Spinal cord (tissue), 10 donors: ENCODE measurements around the gene FOXJ1. TPM values are rescaled to one million over a fixed set of nuclear protein-coding genes. Genes with fewer than 3 reads are reported as not detected.

Source experiments
- DNase-seq, 6 donors: peaks; one replicate each; pipeline versions ENCODE4 v3.0.0 to v3.0.0-alpha.2; 2013 to 2015; ENCODE audit warnings: low spot score in 6 of 6, low read depth in 4 of 6
- H3K27ac ChIP-seq: one replicate; pipeline ENCODE4 v1.5.1; 2013; ENCODE audit warnings: low read depth, low read length, control low read depth
- H3K27me3 ChIP-seq: one replicate; pipeline ENCODE4 v1.6.1; 2013; ENCODE audit warnings: low read length; ENCODE audit not compliant: control insufficient read depth, insufficient read depth
- H3K36me3 ChIP-seq: one replicate; pipeline ENCODE4 v1.6.1; 2013; ENCODE audit warnings: low read length; ENCODE audit not compliant: control insufficient read depth, insufficient read depth
- H3K4me1 ChIP-seq: one replicate; pipeline ENCODE4 v1.6.1; 2013; ENCODE audit warnings: low read length; ENCODE audit not compliant: control insufficient read depth, insufficient read depth
- H3K4me3 ChIP-seq: one replicate; pipeline ENCODE4 v1.5.1; 2013; ENCODE audit warnings: low read depth, low read length, control low read depth
- H3K9me3 ChIP-seq: one replicate; pipeline ENCODE4 v1.6.1; 2013; ENCODE audit warnings: low read length; ENCODE audit not compliant: control insufficient read depth, insufficient read depth
- whole genome bisulfite sequencing: methylation state at CpG from one replicate; pipeline ENCODE4 v1.1.5; 2013; ENCODE audit warnings: missing lambda C conversion rate; ENCODE audit not compliant: insufficient coverage; 5-methylcytosine and 5-hydroxymethylcytosine counted together
- polyA plus RNA-seq, 2 donors: library from polyadenylated mRNA; unstranded; fragments of 120-200 nt; gene quantifications; one replicate each; pipeline ENCODE4 v1.2.1, GENCODE V29; 2013; ENCODE audit not compliant: insufficient read length in 2 of 2
- total RNA-seq, 2 donors: library from RNA; depleted of rRNA in 1 of 2; stranded (reverse); fragments of 120-200 nt in 1 of 2; fragments of >200 nt in 1 of 2; gene quantifications; one replicate each; pipeline versions ENCODE4 v1.2.3 to v1.2.4, GENCODE V29; 2013 to 2014
- donor health status: healthy.

The FOXJ1 gene
- total and polyA plus RNA-seq, 4 donors = 4.6 to 41.0 (median 26.0) TPM

DNA sequence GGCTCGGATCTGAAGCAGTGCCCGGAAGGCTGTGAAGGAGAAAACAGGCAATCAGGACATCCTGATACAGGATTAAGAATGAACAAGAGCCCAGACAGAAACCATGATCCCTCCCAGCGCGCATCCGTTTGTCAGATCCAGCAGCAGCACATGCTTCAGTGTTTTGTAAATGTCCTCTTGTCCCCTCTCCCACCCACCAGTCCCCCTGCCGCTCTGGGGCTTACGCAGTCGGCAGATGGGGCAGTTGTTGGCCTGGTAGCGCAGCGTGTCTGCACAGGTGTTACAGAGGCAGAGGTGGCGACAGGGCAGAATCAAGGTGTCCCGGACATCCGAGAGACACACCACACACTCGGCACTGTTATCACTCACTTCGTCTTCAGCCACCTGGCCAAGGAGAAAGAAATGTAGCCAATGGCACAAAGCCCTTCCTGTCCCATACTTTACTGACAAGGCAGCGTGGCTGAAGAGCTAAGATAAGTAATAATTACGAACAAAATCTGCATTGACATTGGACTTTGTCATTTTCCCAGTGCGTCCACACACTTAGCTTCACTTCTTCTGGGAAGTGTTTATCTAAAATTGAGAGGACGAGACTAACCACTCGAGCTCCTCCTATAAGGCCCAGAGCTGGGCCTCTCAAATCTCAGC, 20.7 kb upstream of the FOXJ1 start:
- H3K9me3 ChIP-seq = no peaks in the 10 kb centered on the region
- H3K4me1 ChIP-seq = peaks cover 17% of the 10 kb centered on the region
- H3K4me3 ChIP-seq = no peak overlapping the region
- no peaks in the 10 kb centered on the region for H3K27me3 ChIP-seq
- no peak for DNase-seq
- H3K36me3 ChIP-seq = peaks cover 48% of the 10 kb centered on the region
- 93% methylated on average over 12 of the region's 20 CpGs for WGBS
- H3K27ac ChIP-seq = no peak overlapping the region

DNA sequence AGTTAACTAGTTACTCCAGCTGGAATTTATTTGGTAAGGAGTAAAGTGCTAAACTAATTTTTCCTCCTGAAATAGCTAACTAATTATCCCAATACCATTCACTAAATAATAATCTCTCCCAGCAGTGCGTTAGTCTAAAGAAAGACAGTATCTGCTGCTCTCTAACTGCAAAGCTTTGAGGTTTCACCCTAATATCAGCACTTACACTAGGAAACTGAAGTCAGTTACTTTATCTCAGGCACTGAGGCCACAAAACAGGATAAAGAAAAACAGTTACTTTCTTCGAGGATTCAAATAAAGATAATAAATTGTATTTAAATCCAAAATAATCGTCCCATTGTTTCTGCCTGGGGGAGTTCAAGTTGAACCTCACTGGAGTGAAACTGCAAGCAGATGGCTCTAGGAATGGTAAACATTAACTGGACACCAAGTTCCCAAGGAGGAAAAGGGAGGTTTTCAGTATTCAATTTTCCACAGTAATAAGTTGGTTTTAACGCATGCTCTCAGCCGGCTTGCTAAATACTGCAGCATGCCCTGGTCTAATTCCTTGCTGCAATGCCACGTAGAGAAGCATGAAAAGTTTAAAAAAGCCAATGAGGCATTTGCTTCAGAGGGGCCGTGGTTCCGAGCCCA, 20.0 kb upstream of the FOXJ1 start:
- WGBS = 74% methylated on average over 5 of the region's 8 CpGs
- Histone ChIP-seq H3K4me3 (no peak overlapping the region), H3K36me3 (peaks cover 54% of the 10 kb centered on the region), H3K4me1 (peaks cover 13% of the 10 kb centered on the region), H3K27ac (no peak overlapping the region), H3K27me3 (no peaks in the 10 kb centered on the region), H3K9me3 (no peaks in the 10 kb centered on the region)
- DNase-seq = no peak

DNA sequence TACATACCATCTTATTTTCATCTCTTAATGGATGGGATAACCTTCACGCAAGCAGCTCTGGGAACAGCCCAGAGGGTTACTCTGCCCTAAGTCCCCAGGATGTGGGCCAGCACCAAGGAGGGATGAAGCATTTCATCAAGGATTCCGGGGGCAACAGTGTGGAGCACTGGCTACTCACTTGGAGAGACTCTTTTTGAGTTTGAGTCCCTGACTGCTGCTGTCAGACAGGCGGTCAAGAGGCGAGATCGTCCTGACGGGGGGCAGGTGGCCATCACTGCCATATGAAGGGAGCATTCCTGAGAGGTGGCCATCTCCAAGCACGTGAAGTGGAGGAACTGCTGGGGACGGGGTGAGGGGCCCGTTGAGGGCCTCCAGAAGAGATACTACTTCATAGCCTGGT, 18.1 kb upstream of the FOXJ1 start:
- H3K4me3 ChIP-seq = no peak overlapping the region
- H3K27me3 ChIP-seq = no peaks in the 10 kb centered on the region
- no peaks in the 10 kb centered on the region for H3K9me3 ChIP-seq
- H3K4me1 ChIP-seq = peaks cover 10% of the 10 kb centered on the region
- peaks cover 58% of the 10 kb centered on the region for H3K36me3 ChIP-seq
- 92% methylated on average over 8 of the region's 9 CpGs for WGBS
- H3K27ac ChIP-seq = no peak overlapping the region
- no peak for DNase-seq

DNA sequence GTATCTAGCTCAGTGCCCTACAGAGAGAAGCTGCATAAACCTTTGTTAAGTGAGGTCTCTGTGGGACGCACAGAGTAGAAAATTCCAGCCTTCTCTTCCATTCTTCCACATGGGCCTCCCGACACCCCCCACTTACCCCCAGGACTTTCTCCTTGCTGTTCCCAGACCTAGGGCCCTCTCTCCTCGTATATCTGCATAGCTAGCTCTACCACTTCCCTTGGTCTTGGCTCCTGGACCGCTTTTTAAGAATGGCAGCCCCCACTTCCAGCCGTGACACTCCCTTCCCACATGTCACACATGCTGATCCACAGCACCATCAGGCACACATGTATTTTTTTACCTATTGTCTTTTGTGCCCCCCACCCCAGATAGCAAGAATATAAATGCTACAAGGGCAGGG, 16.7 kb upstream of the FOXJ1 start:
- peaks cover 52% of the 10 kb centered on the region for H3K36me3 ChIP-seq
- WGBS = 89% methylated on average over 4 of the region's 5 CpGs
- no peaks in the 10 kb centered on the region for H3K9me3 ChIP-seq
- no peak overlapping the region for H3K27ac ChIP-seq
- DNase-seq = no peak
- H3K27me3 ChIP-seq = no peaks in the 10 kb centered on the region
- H3K4me3 ChIP-seq = no peak overlapping the region
- peaks cover 7% of the 10 kb centered on the region for H3K4me1 ChIP-seq

DNA sequence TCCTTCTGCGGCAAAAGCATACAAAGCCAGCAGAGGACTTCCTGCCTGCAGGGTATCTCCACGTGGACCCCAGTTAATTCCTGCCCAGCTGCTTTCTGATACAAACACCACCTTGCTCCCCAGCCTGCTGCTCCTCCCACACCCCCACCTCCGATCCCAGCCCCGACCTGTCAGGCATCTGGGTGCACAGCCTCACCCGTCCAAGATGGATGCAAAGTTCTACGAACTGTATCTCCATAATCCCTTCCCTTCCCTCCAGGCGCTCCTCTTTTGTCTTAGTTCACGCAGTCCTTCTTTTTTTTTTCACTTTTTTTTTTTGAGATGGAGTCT, 15.6 kb upstream of the FOXJ1 start:
- WGBS = 75% methylated on average over 8 of the region's 8 CpGs
- H3K9me3 ChIP-seq = no peaks in the 10 kb centered on the region
- peaks cover 7% of the 10 kb centered on the region for H3K4me1 ChIP-seq
- no peak overlapping the region for H3K4me3 ChIP-seq
- H3K27me3 ChIP-seq = no peaks in the 10 kb centered on the region
- DNase-seq = no peak
- peaks cover 56% of the 10 kb centered on the region for H3K36me3 ChIP-seq
- H3K27ac ChIP-seq = no peak overlapping the region

DNA sequence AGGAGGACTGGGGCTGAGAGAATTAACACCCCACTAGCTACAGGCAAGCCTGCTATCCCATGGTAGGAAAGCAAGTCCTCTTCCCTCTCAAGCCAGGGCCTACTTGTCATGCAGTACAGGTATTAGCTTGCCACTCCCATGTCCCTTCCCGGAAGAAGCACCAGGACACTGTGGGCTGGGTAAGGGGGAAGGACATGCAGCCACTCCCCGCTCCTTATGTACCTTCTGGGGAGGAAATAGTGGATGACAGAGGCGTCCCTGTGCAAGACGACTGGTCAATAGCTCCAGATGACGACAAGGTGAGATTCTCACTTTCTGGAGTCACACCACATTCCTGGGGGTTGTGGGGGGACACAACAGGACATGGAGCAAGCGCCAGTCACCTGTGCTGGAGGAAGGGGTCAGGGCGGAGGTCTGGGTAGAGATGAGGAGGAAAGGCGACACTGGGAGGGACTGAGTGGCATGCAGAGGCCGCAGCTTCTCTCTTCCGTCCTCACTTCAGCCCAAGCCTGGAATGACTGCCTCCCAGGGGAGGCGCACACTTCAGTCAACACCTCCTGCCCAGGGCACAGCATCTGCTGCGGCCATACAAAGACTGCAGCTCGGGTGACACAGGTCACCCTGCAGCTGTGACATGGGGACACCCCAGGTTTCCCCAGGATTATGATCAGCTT, 15.1 kb upstream of the FOXJ1 start:
- Histone ChIP-seq H3K27me3 (no peaks in the 10 kb centered on the region), H3K27ac (no peak overlapping the region), H3K36me3 (peaks cover 55% of the 10 kb centered on the region), H3K4me1 (peaks cover 7% of the 10 kb centered on the region), H3K4me3 (no peak overlapping the region), H3K9me3 (no peaks in the 10 kb centered on the region)
- WGBS = 72% methylated on average over 12 of the region's 13 CpGs
- DNase-seq = no peak

DNA sequence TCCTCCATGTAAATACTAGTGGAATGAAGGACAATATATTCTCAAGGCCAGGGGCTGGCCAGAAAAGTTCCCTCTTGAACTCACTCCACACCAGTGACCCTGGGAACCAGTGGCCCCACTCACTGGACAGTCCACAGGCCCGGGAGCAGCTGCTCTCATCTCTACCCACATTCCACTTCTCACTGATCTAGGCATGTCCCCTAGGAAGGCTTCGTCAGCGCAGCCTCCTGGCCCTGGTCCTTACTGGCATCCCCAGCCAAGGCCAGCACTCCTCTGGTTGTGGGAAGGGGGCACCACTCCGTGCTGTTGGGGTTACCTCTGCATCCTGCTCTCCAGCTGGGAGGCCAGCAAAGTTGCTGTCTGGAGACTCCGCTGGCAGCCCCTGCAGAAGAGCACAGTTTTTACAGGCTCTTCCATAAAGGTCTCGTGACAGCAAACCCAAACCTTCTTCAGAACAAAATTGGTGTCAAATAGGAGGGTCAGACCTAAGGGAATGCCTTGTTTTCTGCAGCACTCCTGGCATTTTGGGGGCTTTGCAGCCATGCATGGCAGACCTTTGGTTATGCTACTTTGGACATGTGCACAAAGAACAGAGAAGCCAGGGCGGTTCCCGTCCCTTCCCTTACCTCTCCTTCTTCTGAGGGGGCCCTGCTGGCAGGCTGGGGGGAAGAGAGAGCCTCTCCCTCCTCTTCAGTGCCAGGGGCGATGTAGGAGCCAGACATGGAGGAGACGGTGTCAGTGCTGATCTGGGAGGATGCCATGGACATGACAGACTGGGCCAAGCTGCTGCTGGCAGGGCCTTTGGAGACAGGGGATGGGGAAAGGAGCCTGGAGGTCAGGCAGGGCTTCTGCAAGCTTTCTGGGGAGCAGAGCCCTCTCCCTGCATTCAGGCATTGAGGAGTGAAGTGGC, 14.1 kb upstream of the FOXJ1 start:
- Histone ChIP-seq H3K27me3 (no peaks in the 10 kb centered on the region), H3K4me1 (peaks cover 7% of the 10 kb centered on the region), H3K36me3 (peaks cover 63% of the 10 kb centered on the region), H3K9me3 (no peaks in the 10 kb centered on the region), H3K27ac (no peak overlapping the region), H3K4me3 (no peak overlapping the region)
- no peak for DNase-seq
- 86% methylated on average over 6 of the region's 10 CpGs for WGBS

DNA sequence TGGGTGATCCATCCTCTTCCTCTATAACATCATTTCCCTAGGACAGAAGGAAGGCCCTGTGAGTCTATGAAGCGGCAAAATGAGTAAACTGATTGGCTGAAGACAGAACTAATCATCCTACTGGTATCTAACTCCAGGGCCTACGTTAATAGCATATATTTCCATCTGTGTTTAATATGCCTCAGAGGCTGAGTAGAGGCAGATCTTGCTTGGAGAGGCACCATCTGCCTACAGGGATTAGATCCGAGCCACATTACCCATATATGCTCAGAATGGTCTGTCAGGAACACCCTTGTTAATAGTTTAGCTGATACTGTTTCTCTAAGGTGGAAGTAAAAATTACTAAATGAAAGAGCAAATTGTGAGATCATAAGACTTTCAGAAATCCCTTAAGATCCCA, 13.2 kb upstream of the FOXJ1 start:
- Histone ChIP-seq H3K27ac (no peak overlapping the region), H3K36me3 (peaks cover 62% of the 10 kb centered on the region), H3K4me3 (no peak overlapping the region), H3K27me3 (no peaks in the 10 kb centered on the region), H3K9me3 (no peaks in the 10 kb centered on the region), H3K4me1 (peaks cover 7% of the 10 kb centered on the region)
- 80% methylated on average over 1 of the region's 3 CpGs for WGBS
- no peak for DNase-seq

DNA sequence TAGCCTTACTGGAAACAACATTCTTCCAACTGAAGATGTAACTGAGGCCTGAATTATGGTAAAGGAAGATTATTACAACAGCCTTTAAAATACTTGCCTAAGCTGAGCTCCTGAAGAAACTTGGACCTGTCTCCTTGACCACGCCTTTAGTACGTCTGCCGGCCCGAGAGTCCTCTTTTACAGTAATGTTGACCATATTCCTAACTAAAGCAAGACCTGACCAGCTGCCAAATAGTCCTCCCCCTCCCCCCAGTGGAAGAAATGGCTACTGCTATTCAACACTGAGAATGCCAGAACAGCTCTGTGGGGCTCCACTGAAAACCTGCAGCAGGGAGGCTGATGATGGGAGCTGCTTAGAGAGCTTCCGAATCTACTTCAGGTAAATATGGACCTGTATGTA, 12.6 kb upstream of the FOXJ1 start:
- H3K27ac ChIP-seq = no peak overlapping the region
- DNase-seq = peak in 1 of 6 donors; percentile 39
- peaks cover 64% of the 10 kb centered on the region for H3K36me3 ChIP-seq
- WGBS = 47% methylated on average over 5 of the region's 5 CpGs
- H3K9me3 ChIP-seq = no peaks in the 10 kb centered on the region
- H3K4me3 ChIP-seq = no peak overlapping the region
- no peaks in the 10 kb centered on the region for H3K27me3 ChIP-seq
- H3K4me1 ChIP-seq = peaks cover 7% of the 10 kb centered on the region
